K562 (cell line): ENCODE results near the gene SLC1A4. TPM values are rescaled to one million over a fixed set of nuclear protein-coding genes. Genes with fewer than 3 reads are reported as not detected.

Source experiments
- FOS ChIP-seq: IDR thresholded peaks from 3 replicates; pipeline ENCODE4 v1.6.1; 2011; ENCODE audit not compliant: insufficient read length; ENCODE audit errors: extremely low read depth
- PBX2 ChIP-seq, 2 experiments: IDR thresholded peaks in 1 of 2; conservative IDR thresholded peaks in 1 of 2; 2 replicates each; pipeline ENCODE4 v1.6.1; 2016; ENCODE audit warnings: low read depth in 2 of 2, mild to moderate bottlenecking in 1 of 2, missing compliant biosample characterization in 1 of 2, missing genetic modification characterization in 1 of 2, moderate library complexity in 1 of 2
- PHF8 ChIP-seq: fragments of 200-600 bp; sonication (generic); IDR thresholded peaks from 2 replicates; pipeline ENCODE4 v1.6.1; 2012; ENCODE audit warnings: mixed run types, mild to moderate bottlenecking, inconsistent platforms, low read length, moderate library complexity, borderline replicate concordance
- ZBTB7A ChIP-seq: IDR thresholded peaks from 2 replicates; pipeline ENCODE4 v1.6.1; 2011; ENCODE audit warnings: low read depth, mild to moderate bottlenecking, low read length, moderate library complexity, borderline replicate concordance; ENCODE audit not compliant: control insufficient read depth
- ZNF184 ChIP-seq: sonication (generic); formaldehyde crosslinking; IDR thresholded peaks from 2 replicates; pipeline ENCODE4 v1.5.0; 2020; ENCODE audit warnings: missing genetic modification reagents
- polyA plus RNA-seq, 8 experiments: library from polyadenylated mRNA; depleted of rRNA in 4 of 8; stranded (reverse) in 5 of 8; unstranded in 3 of 8; fragments of >200 nt; fragmentation: Nextera tagmentation in 2 of 8; fragmentation: Illumina TruSeq in 1 of 8; extraction: Ambion mirVana in 2 of 8; extraction: Trizol in 1 of 8; gene quantifications; 2 replicates each; pipeline versions ENCODE4 v1.2.1 to v1.2.3, GENCODE V29; 2011 to 2014; ENCODE audit warnings: inconsistent platforms in 1 of 8, missing spikeins in 1 of 8
- total RNA-seq, 7 experiments: library from RNA; depleted of rRNA in 6 of 7; stranded (reverse); fragments of >200 nt in 6 of 7; fragmentation: Illumina TruSeq in 2 of 7; extraction: Trizol in 2 of 7; gene quantifications; 2 replicates each; pipeline versions ENCODE4 v1.2.1 to v1.2.3, GENCODE V29; 2011 to 2021; ENCODE audit warnings: low replicate concordance in 1 of 7
- TF ChIP-seq, protein P1 (sequence below): fragments of 250-450 bp; sonication (Bioruptor Pico); IDR thresholded peaks from 2 replicates; pipeline ENCODE4 v1.5.0; 2021; ENCODE audit warnings: mild to moderate bottlenecking, borderline replicate concordance

SLC1A4 gene
- total and polyA plus RNA-seq, 9 of the 15 experiments (the other 6 are each of a cell fraction or from before 2014, with no cell fraction given): 4.4 to 24.0 (median 10.9) TPM

DNA sequence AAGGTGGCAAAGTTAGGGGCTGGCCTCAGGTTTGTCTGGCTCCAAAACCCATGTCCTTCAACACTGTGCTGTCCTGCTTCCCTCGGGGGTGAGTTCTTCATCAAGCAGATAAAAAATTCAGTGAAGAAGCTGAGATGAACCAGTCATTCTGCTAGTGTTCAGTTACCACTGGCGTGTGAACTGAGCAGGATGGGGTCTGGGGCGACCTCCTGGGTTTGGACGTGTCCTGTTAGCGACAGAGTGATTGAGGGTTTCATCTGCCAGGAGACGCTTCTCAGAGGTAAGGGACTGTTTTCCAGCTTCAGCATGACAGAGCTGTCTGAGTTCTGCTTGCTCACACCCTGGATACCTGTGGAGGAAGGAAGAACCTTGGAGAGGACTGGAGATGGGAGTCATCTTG, 81.7 kb downstream of the SLC1A4 start (continued):
- TF ChIP-seq ZBTB7A (no peak), PBX2 (CRISPR knock-in tag; IDR thresholded peaks at IDR 0.05; ENCODE audit: low read depth) (no peak), PBX2 (tag; conservative IDR thresholded peaks at IDR 0.05; ENCODE audit: low read depth) (no peak), FOS (no peak), ZNF184 (no peak), PHF8 (no peak)
- TF ChIP-seq, protein P1, sequence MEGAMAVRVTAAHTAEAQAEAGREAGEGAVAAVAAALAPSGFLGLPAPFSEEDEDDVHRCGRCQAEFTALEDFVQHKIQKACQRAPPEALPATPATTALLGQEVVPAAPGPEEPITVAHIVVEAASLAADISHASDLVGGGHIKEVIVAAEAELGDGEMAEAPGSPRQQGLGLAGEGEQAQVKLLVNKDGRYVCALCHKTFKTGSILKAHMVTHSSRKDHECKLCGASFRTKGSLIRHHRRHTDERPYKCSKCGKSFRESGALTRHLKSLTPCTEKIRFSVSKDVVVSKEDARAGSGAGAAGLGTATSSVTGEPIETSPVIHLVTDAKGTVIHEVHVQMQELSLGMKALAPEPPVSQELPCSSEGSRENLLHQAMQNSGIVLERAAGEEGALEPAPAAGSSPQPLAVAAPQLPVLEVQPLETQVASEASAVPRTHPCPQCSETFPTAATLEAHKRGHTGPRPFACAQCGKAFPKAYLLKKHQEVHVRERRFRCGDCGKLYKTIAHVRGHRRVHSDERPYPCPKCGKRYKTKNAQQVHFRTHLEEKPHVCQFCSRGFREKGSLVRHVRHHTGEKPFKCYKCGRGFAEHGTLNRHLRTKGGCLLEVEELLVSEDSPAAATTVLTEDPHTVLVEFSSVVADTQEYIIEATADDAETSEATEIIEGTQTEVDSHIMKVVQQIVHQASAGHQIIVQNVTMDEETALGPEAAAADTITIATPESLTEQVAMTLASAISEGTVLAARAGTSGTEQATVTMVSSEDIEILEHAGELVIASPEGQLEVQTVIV: no peak
